OCI-LY1 (cell line): Measurements from ENCODE around the gene DMKN.

Source experiments
- EZH2 ChIP-seq: fragments of 200-600 bp; sonication (generic), shearing (Covaris generic); IDR thresholded peaks from 2 replicates; pipeline ENCODE4 v1.8.0; 2017; ENCODE audit warnings: borderline replicate concordance, mixed run types, mild to moderate bottlenecking, antibody characterized with exemption, low read length, moderate library complexity, mixed read lengths
- TF ChIP-seq, protein P1 (sequence below): fragments of 200-600 bp; sonication (generic), shearing (Covaris generic); IDR thresholded peaks from 2 replicates; pipeline ENCODE4 v1.5.1; 2017; ENCODE audit warnings: mild to moderate bottlenecking, antibody characterized with exemption, low read length, moderate library complexity, mixed read lengths

DNA sequence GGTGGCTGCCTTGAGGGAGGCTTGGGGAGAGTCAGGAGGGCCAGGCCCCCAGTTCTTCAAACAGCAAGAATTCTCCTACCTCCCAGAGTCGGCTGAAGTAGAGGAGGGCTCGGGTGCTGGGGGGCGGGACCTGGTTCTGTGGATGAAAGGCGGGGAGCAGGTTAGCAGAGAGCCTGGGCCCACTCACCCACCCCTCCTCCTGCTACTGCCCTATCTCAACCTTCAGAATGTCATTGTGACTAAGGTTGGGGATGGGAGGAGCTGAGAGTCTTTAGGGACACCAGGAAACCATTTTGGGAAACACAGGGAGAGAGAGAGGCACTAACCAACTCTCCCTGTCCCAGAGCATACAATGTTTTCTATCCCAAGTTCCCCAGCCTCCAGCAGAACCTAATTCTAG, 10.7 kb downstream of the DMKN start:
- TF ChIP-seq, protein P1, sequence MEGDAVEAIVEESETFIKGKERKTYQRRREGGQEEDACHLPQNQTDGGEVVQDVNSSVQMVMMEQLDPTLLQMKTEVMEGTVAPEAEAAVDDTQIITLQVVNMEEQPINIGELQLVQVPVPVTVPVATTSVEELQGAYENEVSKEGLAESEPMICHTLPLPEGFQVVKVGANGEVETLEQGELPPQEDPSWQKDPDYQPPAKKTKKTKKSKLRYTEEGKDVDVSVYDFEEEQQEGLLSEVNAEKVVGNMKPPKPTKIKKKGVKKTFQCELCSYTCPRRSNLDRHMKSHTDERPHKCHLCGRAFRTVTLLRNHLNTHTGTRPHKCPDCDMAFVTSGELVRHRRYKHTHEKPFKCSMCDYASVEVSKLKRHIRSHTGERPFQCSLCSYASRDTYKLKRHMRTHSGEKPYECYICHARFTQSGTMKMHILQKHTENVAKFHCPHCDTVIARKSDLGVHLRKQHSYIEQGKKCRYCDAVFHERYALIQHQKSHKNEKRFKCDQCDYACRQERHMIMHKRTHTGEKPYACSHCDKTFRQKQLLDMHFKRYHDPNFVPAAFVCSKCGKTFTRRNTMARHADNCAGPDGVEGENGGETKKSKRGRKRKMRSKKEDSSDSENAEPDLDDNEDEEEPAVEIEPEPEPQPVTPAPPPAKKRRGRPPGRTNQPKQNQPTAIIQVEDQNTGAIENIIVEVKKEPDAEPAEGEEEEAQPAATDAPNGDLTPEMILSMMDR, result no peak
- TF ChIP-seq EZH2, result no peak
